HepG2 (cell line): Measurements from ENCODE around the gene TRAP1. TPM values are rescaled to one million over a fixed set of nuclear protein-coding genes. Genes with fewer than 3 reads are reported as not detected.

Experiments used
- BRCA1 ChIP-seq: sonication (generic); formaldehyde crosslinking; IDR thresholded peaks from 2 replicates; pipeline ENCODE4 v1.4.0; 2020; ENCODE audit warnings: missing genetic modification reagents
- DPF2 ChIP-seq: sonication (generic); formaldehyde crosslinking; IDR thresholded peaks from 2 replicates; pipeline ENCODE4 v1.4.0; 2020; ENCODE audit warnings: mild to moderate bottlenecking, low read depth, missing genetic modification reagents, borderline replicate concordance
- ERF ChIP-seq: IDR thresholded peaks from 2 replicates; pipeline ENCODE4 v1.6.1; 2018; ENCODE audit warnings: missing biosample characterization, missing genetic modification reagents
- FOXP4 ChIP-seq: sonication (generic); formaldehyde crosslinking; IDR thresholded peaks from 2 replicates; pipeline ENCODE4 v1.4.0; 2020; ENCODE audit warnings: missing genetic modification reagents
- GLI4 ChIP-seq: sonication (generic); formaldehyde crosslinking; IDR thresholded peaks from 2 replicates; pipeline ENCODE4 v1.5.1; 2020; ENCODE audit warnings: missing genetic modification reagents, mild to moderate bottlenecking, moderate library complexity, borderline replicate concordance
- HDAC6 ChIP-seq: fragments of 200-600 bp; sonication (generic); IDR thresholded peaks from 2 replicates; pipeline ENCODE4 v1.7.0; 2017; ENCODE audit warnings: mild to moderate bottlenecking, antibody characterized with exemption, low read length, low read depth
- HMGA1 ChIP-seq: sonication (generic); formaldehyde crosslinking; conservative IDR thresholded peaks from 2 replicates; pipeline ENCODE4 v1.4.0; 2020; ENCODE audit warnings: missing genetic modification reagents
- KDM5B ChIP-seq: sonication (generic); formaldehyde crosslinking; IDR thresholded peaks from 2 replicates; pipeline ENCODE4 v1.4.0; 2020; ENCODE audit warnings: missing genetic modification reagents, mild to moderate bottlenecking, borderline replicate concordance
- MEIS2 ChIP-seq: sonication (generic); formaldehyde crosslinking; IDR thresholded peaks from 2 replicates; pipeline ENCODE4 v1.9.0; 2021; ENCODE audit warnings: mild to moderate bottlenecking, missing genetic modification reagents
- MIER2 ChIP-seq: IDR thresholded peaks from 2 replicates; pipeline ENCODE4 v1.6.1; 2016; ENCODE audit warnings: missing biosample characterization, missing genetic modification reagents
- MTF2 ChIP-seq: sonication (generic); formaldehyde crosslinking; IDR thresholded peaks from 2 replicates; pipeline ENCODE4 v1.5.0; 2020; ENCODE audit warnings: missing genetic modification reagents, borderline replicate concordance
- NAIF1 ChIP-seq: sonication (generic); formaldehyde crosslinking; IDR thresholded peaks from 2 replicates; pipeline ENCODE4 v1.5.0; 2020; ENCODE audit warnings: mild to moderate bottlenecking, missing genetic modification reagents, borderline replicate concordance
- NCOA5 ChIP-seq: sonication (generic); formaldehyde crosslinking; IDR thresholded peaks from 2 replicates; pipeline ENCODE4 v1.4.0; 2020; ENCODE audit warnings: missing genetic modification reagents
- REST ChIP-seq, 2 experiments: IDR thresholded peaks; 2 replicates each; pipeline ENCODE4 v1.6.1; 2011 to 2012; ENCODE audit warnings: low read length in 2 of 2, borderline replicate concordance in 1 of 2, low read depth in 1 of 2, mild to moderate bottlenecking in 1 of 2, moderate library complexity in 1 of 2
- SRSF9 ChIP-seq: fragments of 200-400 bp; formaldehyde crosslinking; IDR thresholded peaks from 2 replicates; pipeline ENCODE4 v1.6.1; 2018; ENCODE audit warnings: borderline replicate concordance, mild to moderate bottlenecking, low read depth, low read length; ENCODE audit not compliant: insufficient read depth, poor library complexity, severe bottlenecking
- TARDBP ChIP-seq: sonication (generic); formaldehyde crosslinking; IDR thresholded peaks from 2 replicates; pipeline ENCODE4 v1.8.0; 2022; ENCODE audit warnings: mild to moderate bottlenecking, missing genetic modification reagents
- ZBTB7A ChIP-seq: sonication (generic); formaldehyde crosslinking; IDR thresholded peaks from 2 replicates; pipeline ENCODE4 v1.8.0; 2022; ENCODE audit warnings: mild to moderate bottlenecking, missing genetic modification reagents
- ZMYM2 ChIP-seq: sonication (generic); formaldehyde crosslinking; IDR thresholded peaks from 2 replicates; pipeline ENCODE4 v1.8.0; 2022; ENCODE audit warnings: mild to moderate bottlenecking, missing genetic modification reagents
- ZNF207 ChIP-seq: fragments of 450-650 bp; IDR thresholded peaks from 2 replicates; pipeline ENCODE4 v1.6.1; 2016; ENCODE audit warnings: antibody characterized with exemption, borderline replicate concordance
- ZNF333 ChIP-seq: sonication (generic); formaldehyde crosslinking; IDR thresholded peaks from 2 replicates; pipeline ENCODE4 v1.4.0; 2020; ENCODE audit warnings: mild to moderate bottlenecking, missing genetic modification reagents, borderline replicate concordance
- ZNF367 ChIP-seq: sonication (generic); formaldehyde crosslinking; IDR thresholded peaks from 2 replicates; pipeline ENCODE4 v1.4.0; 2020; ENCODE audit warnings: missing genetic modification reagents, borderline replicate concordance
- ZNF564 ChIP-seq: sonication (generic); formaldehyde crosslinking; IDR thresholded peaks from 2 replicates; pipeline ENCODE4 v1.8.1; 2023; ENCODE audit warnings: mild to moderate bottlenecking, missing genetic modification reagents
- ZNF878 ChIP-seq: sonication (generic); formaldehyde crosslinking; IDR thresholded peaks from 2 replicates; pipeline ENCODE4 v1.8.1; 2023; ENCODE audit warnings: mild to moderate bottlenecking, missing genetic modification reagents, moderate library complexity
- ZSCAN29 ChIP-seq: sonication (generic); formaldehyde crosslinking; conservative IDR thresholded peaks from 2 replicates; pipeline ENCODE4 v1.4.0; 2020; ENCODE audit warnings: mild to moderate bottlenecking, missing genetic modification reagents
- polyA plus RNA-seq, 8 experiments: library from polyadenylated mRNA; depleted of rRNA in 3 of 8; stranded (reverse) in 7 of 8; unstranded in 1 of 8; fragments of >200 nt; fragmentation: Illumina TruSeq in 4 of 8; extraction: Trizol in 4 of 8; gene quantifications; 2 replicates each; pipeline versions ENCODE4 v1.2.1 to v1.2.3, GENCODE V29; 2011 to 2016; ENCODE audit warnings: low read depth in 4 of 8, missing spikeins in 1 of 8, mixed read lengths in 1 of 8; ENCODE audit not compliant: insufficient read depth in 1 of 8
- total RNA-seq, 5 experiments: library from RNA; depleted of rRNA; stranded (reverse); fragments of >200 nt; fragmentation: Illumina TruSeq; extraction: Trizol; gene quantifications; 2 replicates each; pipeline ENCODE4 v1.2.3, GENCODE V29; 2016; ENCODE audit warnings: low read depth in 1 of 5

TRAP1 gene
- total and polyA plus RNA-seq, 2 of the 13 experiments (the other 11 are each of a cell fraction or from before 2014, with no cell fraction given): 127 to 240 TPM

- TF ChIP-seq FOXP4 (CRISPR knock-in tag): no peak
- TF ChIP-seq DPF2 (CRISPR knock-in tag): no peak
- no peak for TF ChIP-seq HMGA1 (CRISPR knock-in tag)
- peak; percentile 51; the same call in 1 of the 2 replicates for TF ChIP-seq ZBTB7A (CRISPR knock-in tag)
- TF ChIP-seq SRSF9: no peak
- TF ChIP-seq ZSCAN29 (CRISPR knock-in tag): no peak
- TF ChIP-seq ZNF333: no peak; the same call in 1 of the 2 replicates
- TF ChIP-seq HDAC6: no peak
- TF ChIP-seq NCOA5 (CRISPR knock-in tag): no peak
- TF ChIP-seq BRCA1: no peak
- TF ChIP-seq ZNF367 (CRISPR knock-in tag): no peak; the same call in 1 of the 2 replicates
- TF ChIP-seq MEIS2 (CRISPR knock-in tag): peak; percentile 61; the same call in 1 of the 2 replicates
- TF ChIP-seq ZNF564 (CRISPR knock-in tag): no peak; the same call in 1 of the 2 replicates
- TF ChIP-seq ERF (CRISPR knock-in tag): no peak
- TF ChIP-seq MIER2 (CRISPR knock-in tag): no peak
- TF ChIP-seq KDM5B (CRISPR knock-in tag): peak; percentile 64; the same call in 1 of the 2 replicates
- TF ChIP-seq TARDBP: no peak
- no peak for TF ChIP-seq MTF2 (CRISPR knock-in tag)
- no peak for TF ChIP-seq ZNF207
- no peak for TF ChIP-seq GLI4 (CRISPR knock-in tag)
- TF ChIP-seq ZNF878: 0 out of 2 replicates have a peak, but pooled peaks have one; percentile 52
- no peak for TF ChIP-seq ZMYM2
- no peak for TF ChIP-seq REST (IDR thresholded peaks at IDR 0.05; ENCODE audit: borderline replicate concordance in 1 of 2, low read depth in 1 of 2, low read length in 2 of 2)
- 0 out of 2 replicates have a peak, but pooled peaks have one; percentile 2 for TF ChIP-seq NAIF1 (CRISPR knock-in tag)
Measured at GRCh38 chr16:3717235-3718018, at the start of gene TRAP1 (continued).
